Measurements from ENCODE around the gene ITGA3. TPM values are rescaled to one million over a fixed set of nuclear protein-coding genes. Genes with fewer than 3 reads are reported as not detected.

ITGA3 gene
- total RNA-seq = 66.2 and 285 TPM in 2 replicates

DNA sequence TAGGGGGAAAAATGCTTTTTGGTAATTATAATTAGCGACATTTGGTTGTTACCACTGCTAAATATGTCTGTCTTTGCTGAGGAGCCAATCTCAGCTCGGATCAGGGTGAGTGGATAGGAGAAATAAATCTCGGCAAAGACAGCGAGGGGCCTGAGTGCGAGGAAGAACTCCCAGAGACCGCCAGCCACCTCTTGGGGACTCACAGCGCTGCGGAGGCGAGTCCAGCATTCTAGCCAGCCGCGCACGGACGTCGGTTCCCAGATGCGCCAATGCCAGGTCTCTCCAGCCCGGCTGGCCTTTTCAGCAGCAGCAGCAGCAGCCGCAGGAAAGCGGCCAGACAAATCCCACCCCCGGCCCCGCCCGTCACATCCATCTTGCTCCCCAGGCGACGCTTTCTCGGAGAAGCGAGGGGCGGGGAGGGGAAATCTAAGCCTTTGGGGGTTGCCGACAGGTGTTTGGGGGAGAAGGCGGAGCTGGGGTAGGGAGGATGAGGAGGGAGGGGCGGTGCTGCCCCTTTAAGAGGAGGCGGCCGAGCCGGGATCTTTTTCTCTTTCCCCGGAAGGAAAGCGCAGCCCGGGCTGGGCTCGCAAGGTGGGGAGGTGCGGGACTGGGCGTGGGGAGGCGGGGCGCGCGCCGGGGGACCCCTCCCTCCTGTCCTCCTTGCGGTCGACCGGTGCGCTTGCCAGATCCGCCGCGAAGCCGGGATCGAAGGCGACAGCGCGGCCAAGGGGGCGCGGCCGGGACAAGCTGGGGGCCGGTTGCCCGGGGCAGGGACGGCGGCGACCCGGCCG is at the start of gene ITGA3:
TSS of gene ITGA3 (plus strand) at position 685 of the 791 bp plus-strand sequence. CDS start 330 bp downstream, outside the sequence.

GRCh38 chr17:50094753-50095619 is 39.1 kb downstream of the ITGA3 start, which contains the start of gene PDK2:
Gene PDK2, plus strand, starts transcription at chr17:50095351. Its CDS starts 85 bp downstream, at chr17:50095436.

GRCh38 chr17:50129728-50130558 is 74.0 kb downstream of the ITGA3 start, which contains the start of gene SAMD14:
Gene SAMD14, minus strand, starts transcription at chr17:50130160. Its CDS starts 5,201 bp downstream, at chr17:50124959.

Other genes with a start within 250 kb of the ITGA3 start
- gene TAC4, start 208.0 kb upstream of the ITGA3 start, total RNA-seq = not detected in 2 replicates
- gene DLX4, start 86.9 kb upstream of the ITGA3 start, total RNA-seq = not detected in 2 replicates
- gene DLX3, start 60.9 kb upstream of the ITGA3 start, total RNA-seq = not detected in 2 replicates
- gene PDK2, start 39.2 kb downstream of the ITGA3 start, total RNA-seq = 11.0 and 15.2 TPM in 2 replicates
- gene SAMD14, start 74.0 kb downstream of the ITGA3 start, total RNA-seq = 2.9 and 14.1 TPM in 2 replicates
- 23.8 and 31.8 TPM in 2 replicates for gene PPP1R9B, start 94.6 kb downstream of the ITGA3 start, total RNA-seq
- gene SGCA, start 109.9 kb downstream of the ITGA3 start, total RNA-seq = not detected in 2 replicates
- gene COL1A1, start 145.5 kb downstream of the ITGA3 start, total RNA-seq = 7.6 and 45.2 TPM in 2 replicates
- gene TMEM92, start 218.4 kb downstream of the ITGA3 start, total RNA-seq = under 0.01 TPM in 1 of 2 replicates, not detected in the other